ENCODE measurements around the gene BPI.
"Not testable (repeated sequence)": the region's sequence is repeated elsewhere in the genome, so short reads cannot be mapped to it uniquely, and the experiment has no call there.

The BPI gene

GRCh38 chr20:38306379-38306778, 2.4 kb downstream of the BPI start:
- DNase-seq = no peak

GRCh38 chr20:38307371-38308046, 3.6 kb downstream of the BPI start:
- DNase-seq = no peak

- DNase-seq = no peak
Measured at GRCh38 chr20:38308047-38308438, 4.1 kb downstream of the BPI start.

- DNase-seq = no peak
Measured at GRCh38 chr20:38308447-38308846, 4.5 kb downstream of the BPI start.

- DNase-seq = no peak
Measured at GRCh38 chr20:38311091-38311490, 7.1 kb downstream of the BPI start.

- DNase-seq = no peak
Measured at GRCh38 chr20:38311491-38311890, 7.5 kb downstream of the BPI start.

GRCh38 chr20:38313676-38314075, 9.7 kb downstream of the BPI start:
- DNase-seq = no peak

GRCh38 chr20:38314350-38314749, 10.4 kb downstream of the BPI start:
- not testable (repeated sequence) for DNase-seq

GRCh38 chr20:38315290-38315966, 11.5 kb downstream of the BPI start:
- DNase-seq = no peak

- DNase-seq = no peak
Measured at GRCh38 chr20:38316341-38316740, 12.4 kb downstream of the BPI start.

GRCh38 chr20:38317422-38317821, 13.5 kb downstream of the BPI start:
- DNase-seq = no peak

- DNase-seq = no peak
Measured at GRCh38 chr20:38320221-38320620, 16.3 kb downstream of the BPI start.

- no peak for DNase-seq
Measured at GRCh38 chr20:38321959-38322598, 18.1 kb downstream of the BPI start.

- DNase-seq = no peak
Measured at GRCh38 chr20:38324159-38324558, 20.2 kb downstream of the BPI start.

- no peak for DNase-seq
Measured at GRCh38 chr20:38325167-38325566, 21.2 kb downstream of the BPI start.

GRCh38 chr20:38325905-38326304, 21.9 kb downstream of the BPI start:
- no peak for DNase-seq

- no peak for DNase-seq
Measured at GRCh38 chr20:38326309-38326708, 22.4 kb downstream of the BPI start.

- no peak for DNase-seq
Measured at GRCh38 chr20:38330638-38331037, 26.7 kb downstream of the BPI start.

- no peak for DNase-seq
Measured at GRCh38 chr20:38331245-38331644, 27.3 kb downstream of the BPI start.

GRCh38 chr20:38331814-38332213, 27.9 kb downstream of the BPI start:
- DNase-seq = no peak

GRCh38 chr20:38334016-38334415, 30.1 kb downstream of the BPI start:
- DNase-seq = no peak

GRCh38 chr20:38336726-38337125, 32.8 kb downstream of the BPI start:
- DNase-seq = no peak

- DNase-seq = no peak
Measured at GRCh38 chr20:38337561-38338140, 33.7 kb downstream of the BPI start.

Data from activated naive CD4-positive, alpha-beta T cell treated with anti-CD3 and anti-CD28 coated beads, Interleukin-2, amount 50 U/mL, for 16 hours (primary cell).